GM19238 (cell line): ENCODE measurements around the gene ADCY7.
"Not testable (repeated sequence)": the region's sequence is repeated elsewhere in the genome, so short reads cannot be mapped to it uniquely, and the experiment has no call there.

Experiments
- DNase-seq: peaks from one replicate; pipeline ENCODE4 v3.0.0; 2011; ENCODE audit warnings: low spot score; ENCODE audit not compliant: insufficient read length

Gene ADCY7

DNA sequence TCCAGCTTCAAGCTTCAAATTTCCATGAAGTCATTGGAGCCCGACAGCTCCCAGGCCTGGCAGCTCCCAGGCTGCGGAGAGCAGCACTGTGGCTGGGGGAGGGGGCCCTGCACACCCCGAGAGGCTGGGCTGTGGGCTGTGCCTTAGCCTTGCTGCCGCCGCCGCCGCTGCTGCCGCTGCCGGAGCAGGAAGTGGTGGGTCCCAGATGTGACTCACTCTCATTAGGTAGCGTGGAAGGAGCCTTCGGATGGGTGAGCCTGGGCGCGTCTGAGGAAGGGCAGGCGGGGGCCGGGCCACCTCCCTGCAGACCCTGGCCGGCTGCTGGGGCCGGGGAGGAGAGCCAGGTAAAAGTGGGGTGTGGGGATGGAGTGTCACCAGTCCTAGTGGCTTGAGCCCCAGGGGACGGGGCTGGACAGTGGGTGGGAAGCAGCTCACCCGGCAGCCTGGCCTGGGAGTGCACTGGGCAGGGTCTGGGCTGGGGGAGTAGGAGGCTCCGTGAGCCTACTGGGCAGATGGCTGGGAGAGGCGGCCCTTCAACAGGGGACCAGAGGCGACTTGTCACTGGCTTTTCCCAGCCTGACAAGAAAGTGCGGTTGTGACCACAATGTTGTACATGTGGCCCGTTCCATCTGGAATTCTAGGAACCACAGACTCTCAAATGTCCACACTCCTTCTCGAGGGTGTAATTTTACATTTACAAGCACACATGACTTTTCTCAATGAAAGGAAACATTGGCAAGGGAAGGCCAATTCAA is at the start of gene ADCY7:
ADCY7 (plus strand) TSS at position 215 of the 755 bp plus-strand sequence. CDS start 21,629 bp downstream, outside the sequence.
- DNase-seq = peak; percentile 66

DNA sequence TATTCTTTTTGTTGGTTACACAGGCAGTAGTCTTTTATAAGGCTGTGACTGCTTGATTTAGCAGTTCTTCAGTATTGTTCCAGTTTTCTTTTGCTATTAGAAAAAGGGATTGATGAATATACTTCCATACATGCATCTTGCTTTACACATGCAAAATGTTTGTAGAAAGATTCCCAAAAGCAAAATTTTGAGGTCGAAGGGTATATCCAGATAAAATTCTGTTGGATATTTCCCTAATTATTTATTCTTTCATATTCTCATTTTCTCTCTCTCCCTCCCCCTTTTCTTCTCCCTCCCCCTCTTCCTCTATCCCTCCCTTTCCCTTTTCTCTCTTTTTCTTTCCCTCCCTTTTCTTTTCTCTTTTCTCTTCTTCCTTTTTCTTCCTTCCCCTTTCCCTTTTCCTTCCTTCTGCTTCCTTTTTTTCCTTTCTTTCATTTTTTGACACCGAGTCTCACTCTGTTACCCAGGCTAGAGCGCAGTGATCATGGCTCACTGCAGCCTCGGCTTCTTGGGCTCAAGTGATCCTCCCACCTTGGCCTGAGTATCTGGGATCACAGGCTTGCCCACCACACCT is 46.9 kb upstream of the ADCY7 start:
- no peak for DNase-seq

DNA sequence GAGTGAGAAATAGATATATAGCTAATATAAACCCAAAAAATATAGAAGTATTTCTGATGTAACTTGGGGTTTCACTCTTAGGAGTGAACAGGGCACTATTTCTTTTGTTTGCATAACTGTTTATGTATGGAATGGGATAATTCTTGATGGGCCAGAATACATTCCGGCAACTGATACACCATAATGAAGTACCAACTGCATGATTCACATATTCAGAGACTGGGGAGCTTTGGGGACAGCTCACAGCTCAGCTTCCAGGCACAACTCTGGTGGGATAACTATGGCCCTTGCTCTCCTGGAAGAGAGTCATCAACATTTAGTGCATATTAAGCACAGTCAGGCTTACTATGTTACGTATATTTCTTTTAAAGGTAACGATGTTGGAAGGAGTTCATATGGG is 42.1 kb upstream of the ADCY7 start:
- DNase-seq = no peak

DNA sequence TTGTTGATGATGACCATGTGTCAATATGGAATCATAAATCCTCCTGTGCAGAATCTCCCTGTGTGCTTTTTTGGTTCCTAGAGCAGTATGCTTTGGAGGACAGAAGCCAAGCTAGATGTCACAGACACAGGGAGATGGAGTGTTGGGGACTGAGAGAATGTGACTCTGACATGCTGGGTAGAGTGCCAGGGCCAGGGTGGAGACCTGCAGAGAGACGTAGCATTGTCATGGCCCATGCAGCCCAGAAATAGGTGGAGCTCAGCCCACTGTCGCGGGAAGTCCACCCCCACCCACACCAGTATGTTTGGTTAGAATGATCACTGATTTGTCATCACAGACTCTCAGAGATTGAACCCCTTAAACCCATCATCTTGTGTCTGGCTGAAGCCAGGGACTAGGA is 39.2 kb upstream of the ADCY7 start:
- no peak for DNase-seq

DNA sequence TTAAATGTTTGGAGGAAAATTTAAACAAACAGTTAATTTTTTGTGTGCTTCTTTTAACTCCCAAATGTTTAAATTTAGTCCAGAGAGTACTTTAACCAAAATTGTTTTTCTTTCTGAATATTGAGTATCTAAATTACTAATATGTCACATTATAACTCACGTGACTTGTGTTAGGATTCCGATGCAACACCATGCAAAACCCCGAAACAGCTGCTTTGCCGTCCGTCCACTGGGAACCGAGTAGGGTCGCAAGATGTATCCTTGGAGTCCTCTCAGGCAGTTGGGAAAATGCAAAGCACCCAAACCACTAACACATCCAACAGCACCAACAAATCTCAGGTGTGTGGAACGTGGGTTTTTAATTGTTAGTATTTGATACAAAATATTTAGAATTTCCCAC is 38.7 kb upstream of the ADCY7 start:
- no peak for DNase-seq

DNA sequence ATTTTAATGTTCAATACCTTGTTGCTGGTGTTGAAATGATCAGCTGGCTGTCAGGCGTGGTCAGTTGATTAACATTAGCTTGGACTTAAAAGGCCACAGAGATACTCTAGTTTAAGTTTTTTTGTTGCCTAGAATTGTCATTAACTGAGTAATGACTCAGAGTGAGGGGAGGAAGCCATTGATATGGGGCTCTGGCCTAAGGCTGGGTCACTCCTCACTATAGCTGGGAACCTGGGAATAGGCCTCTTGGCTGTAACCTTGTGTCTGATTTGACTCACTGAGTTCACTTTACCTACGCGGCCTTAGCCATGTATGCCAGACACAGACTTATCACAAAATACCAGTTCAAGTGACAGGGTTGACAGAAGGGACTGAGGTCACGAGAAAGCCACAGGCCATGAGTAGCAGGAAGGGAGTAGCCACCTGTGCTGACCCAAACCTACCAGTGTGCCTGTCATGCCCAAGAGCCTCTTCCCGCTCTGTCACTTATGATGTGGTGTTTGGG is 37.9 kb upstream of the ADCY7 start:
- DNase-seq = no peak

DNA sequence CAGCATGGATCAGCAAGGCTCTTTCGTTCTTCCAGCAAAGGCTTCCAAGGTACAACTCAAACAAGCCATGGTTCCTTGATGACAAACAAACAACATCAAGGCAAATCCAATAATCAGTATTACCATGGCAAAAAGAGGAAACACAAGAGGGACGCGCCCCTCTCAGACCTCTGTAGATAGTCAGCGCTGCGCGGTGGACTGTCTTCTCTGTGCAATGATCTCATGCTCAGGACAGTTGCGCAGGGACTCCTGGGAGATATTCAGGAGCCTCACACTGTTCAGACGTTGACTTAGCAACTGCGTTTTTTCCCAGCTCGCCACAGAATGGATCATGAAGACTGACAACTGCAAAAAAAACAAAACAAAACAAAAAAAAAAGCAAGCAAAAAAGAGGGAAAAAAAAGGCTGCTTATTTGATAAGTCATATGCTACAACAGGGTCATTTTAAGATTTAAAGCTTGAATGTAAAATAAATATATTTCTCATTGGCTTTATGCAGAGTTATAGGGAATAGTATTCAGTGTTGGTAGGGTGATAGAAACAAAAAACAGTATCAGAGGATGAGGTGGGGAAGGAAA is 37.1 kb upstream of the ADCY7 start:
- no peak for DNase-seq

DNA sequence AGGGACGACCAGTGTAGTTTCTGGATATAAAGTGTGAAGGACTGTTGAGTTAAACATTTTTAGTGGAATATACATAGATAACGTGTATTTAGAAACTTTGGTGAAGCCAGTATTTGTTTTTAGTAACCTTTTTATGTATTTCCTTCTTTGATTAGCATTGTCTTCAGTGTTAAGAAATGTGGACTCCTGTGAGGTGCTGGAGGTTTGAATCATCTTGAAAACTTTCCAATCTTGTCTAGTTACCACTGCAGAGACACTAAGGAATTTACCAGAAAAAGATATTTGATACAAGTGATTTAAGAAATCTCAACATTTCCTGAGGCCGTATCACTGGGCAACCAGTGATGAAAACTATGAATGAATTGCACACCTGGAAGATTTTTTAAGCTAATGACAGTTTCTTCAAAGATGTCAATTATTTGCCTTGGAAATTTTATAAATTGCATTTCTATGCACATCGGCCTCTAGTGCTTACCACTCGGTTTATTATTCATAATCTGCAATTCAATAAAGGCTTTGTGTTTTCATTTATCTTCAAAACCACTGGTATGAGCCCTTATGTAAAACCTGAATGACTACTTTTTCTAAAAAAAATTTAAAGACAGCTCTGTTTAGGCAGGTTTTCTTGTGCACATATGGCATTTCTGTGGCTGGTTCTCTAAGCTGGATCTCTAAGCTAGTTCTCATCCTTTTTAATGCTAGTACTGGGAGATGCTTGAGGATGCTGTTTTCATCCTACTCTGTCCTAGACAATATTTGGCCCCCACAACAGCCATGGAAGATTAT is 31.4 kb upstream of the ADCY7 start:
- DNase-seq = no peak

DNA sequence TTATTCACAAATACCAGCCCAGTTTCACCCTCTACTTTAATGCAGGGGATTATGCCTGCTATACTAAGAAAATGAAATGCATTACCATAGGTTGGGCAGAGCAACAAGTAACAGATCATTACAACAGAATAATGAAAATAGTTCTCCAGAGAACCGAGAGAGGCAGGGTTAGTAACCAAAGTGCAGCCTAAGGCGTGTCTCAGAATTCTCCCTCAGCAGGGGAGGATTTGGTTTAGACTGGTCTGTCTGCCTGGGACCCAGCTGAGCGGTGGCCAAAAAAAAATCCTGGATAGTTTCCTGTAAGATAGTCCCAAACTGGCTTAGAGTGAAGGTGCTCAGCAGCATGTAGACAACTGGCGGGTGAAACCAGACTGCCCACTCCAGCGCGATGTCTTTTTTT is 30.8 kb upstream of the ADCY7 start:
- no peak for DNase-seq

DNA sequence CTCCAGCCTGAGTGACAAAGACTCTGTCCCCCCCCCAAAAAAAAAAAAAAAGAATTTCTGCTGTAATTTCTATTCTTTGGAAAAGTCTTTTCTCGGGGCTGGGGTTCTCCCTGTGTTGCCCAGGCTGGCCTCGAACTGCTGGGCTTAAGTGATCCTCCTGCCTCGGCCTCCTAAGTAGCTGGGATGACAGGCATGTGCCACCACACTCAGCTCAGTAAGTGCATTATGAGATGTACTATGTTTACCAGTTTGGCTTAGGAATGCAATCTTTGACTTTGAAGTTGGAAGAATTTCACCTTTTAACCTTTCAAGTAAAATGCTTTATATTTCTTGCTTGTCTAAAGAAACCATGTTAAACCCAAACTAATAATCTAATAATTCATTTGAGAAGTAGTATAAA is 28.0 kb upstream of the ADCY7 start:
- no peak for DNase-seq

DNA sequence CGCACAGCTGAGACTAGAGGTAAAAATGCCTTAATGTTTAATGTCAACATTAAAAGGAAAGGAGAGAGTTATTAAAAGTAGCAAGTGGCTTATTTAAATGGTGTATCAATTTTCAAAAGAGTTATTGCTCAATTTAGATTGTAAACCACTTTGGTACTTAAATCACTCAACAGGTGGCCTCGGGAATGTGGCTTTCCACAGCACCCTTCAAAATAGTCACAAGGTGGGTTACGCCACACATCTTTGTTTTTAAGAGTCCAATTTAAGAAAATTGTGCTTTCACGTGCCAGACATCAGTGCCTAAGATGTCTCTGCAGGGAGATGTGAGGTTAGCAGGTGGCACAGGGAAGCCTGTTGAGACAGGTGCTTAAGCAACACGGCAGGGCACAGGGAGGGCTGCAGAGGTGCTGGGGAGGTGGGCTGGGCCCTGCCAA is 27.5 kb upstream of the ADCY7 start:
- no peak for DNase-seq

DNA sequence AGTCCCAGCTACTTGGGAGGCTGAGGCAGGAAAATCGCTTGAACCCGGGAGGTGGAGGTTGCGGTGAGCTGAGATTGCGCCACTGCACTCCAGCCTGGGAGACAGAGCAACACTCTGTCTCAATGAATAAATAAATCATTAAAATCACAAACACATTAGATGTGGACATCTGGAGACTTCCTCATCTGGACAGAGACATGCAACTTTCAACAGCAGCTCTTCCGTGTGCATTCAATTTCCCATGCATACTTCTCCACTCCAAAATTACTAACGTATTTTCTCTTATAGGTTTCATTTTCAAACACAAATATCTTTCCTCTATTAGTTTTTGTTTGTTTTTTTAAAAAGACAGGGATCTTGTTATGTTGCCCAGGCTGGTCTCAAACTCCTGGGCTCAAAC is 23.3 kb upstream of the ADCY7 start:
- DNase-seq = not testable (repeated sequence)

DNA sequence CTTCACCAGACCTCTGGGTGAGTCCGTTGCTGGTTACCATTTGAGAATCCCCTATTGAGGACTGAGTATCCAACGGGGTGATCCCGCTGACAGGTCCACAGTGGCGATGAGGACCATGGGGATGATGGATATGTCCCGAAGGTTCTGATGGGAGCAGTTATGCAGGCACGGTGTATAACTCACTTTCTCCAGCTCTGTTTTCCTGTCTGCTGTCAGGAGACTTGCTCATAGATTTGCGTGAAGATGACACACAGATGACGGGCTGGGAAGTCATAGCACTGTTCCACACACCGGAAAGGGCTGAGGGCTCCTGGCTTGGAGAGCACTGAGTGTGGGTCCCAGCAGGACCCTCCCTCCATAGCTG is 22.2 kb upstream of the ADCY7 start:
- no peak for DNase-seq

DNA sequence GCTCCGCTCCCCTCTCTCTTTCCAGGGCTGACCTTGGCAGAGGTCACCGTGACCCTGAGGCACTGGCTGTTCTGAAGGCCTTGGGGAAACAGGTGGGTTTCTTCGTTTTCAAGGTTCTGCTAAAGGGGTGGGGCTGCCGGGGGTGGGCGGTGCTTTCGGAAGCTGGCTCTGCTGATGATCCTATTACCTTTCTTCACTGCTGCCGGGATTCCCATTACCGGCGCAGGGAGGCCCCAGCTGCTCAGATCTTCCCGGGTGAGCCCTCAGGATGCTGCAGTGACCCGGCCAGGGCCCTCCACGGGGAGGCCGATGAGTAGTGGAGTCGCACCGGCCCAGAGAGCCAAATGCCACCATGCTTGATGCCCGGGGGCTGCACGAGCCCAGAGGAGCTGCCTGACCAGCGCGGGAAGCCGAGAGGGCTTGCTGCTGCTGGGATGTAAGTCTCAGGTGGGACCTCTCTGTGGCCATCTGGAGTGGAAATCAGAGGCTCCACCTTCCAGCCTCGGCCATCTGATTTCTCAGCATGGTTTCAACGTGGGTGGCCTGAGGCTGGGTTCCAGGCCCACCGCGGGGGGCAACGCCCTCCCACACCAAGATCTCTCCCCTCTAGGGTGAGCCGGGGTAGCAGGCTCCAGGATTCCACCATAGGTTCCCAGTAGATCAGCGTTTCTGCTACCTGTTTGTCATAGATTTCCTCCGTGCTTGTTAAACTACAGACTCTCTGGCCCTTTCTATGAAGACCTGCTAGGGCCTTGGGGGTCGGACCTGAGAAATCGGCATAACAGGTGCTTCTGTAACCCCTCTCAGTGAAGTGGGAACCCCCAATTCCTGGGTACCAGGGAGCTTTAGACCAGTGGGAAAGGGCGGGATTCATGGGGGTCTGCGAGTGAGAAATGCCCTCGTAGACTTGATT is 21.6 kb upstream of the ADCY7 start:
- no peak for DNase-seq

DNA sequence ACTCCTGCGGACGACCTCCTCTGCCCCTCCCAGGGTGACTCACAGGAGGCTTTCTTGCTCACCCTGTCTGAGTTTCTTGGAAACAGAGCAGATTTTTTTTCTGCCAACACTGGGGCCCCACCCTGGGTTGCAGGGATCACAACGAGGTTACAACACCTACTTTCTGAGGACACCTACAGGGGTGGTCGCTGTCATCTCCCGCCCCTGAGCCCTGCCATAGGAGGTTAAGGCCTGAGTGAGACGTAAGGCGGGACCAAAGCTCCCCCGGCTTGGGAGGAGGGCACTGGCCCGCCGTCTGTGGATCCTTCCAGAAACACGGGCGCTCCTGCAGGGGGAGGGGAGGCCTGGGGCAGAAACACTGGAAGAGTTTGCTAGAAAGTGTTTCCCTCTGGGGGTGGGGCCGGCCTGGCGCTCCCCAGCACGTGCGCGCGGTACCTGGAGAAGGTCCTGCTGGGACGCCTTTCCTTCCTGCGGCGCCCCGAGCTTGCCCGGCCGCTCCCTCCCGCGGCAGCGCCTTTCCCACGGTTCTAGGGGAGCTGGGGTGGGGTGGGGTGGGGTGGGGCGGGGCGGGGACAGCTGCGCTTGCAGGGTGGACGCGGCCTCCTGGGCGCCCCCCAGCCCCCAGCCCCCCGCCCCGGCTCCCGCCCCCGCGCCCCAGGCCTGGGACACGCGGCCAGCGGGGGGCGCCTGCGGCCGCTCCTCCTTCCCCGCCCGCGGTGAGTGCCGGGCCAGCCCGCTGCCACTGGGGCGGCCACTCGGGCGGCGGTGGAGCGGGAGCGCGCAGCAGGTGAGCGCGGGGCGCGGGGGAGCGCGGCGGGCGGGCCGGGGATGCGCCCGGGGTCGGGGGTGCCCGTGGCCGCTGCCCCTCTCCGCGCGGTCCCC is 20.7 kb upstream of the ADCY7 start:
- DNase-seq = peak; percentile 86

DNA sequence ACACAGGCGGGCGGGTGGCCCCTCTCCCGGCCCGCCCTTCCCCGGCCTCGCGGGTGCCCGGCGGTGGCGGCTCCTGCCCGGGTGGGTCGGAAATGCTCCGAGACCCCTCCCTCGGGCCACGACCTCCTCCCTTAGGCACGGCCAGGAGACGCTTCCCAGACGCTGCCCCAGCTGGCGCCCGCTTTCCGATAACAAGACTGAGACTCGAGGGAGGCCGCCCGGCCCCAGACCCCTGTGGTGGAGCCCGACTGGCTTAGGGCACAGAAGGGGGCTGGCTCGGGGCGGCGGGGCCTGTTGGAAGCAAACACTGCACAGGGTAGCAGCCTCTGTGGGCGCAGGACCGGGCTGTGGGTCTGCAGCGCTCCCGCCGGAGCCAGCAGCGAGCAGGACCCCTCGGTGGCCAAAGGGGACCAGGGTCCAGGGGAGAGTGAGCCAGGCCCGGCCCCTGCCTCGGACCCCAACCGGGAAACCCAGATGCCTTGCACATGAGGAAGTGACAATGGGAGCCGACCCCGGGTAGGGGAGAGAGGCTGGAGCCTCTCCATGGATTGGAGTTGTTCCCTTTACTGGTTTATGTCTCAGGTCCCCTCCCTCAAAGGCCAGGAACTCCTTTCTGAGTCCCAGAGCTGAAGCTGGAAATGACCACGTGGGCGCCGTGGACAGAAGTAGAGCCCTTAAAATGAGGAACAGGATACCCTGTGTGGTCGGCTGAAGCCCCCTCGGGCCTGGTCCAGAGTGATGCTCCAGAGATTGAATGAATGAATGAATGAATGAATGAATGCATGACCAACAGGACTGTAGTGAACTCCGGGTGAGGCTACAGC is 19.8 kb upstream of the ADCY7 start:
- DNase-seq = no peak

DNA sequence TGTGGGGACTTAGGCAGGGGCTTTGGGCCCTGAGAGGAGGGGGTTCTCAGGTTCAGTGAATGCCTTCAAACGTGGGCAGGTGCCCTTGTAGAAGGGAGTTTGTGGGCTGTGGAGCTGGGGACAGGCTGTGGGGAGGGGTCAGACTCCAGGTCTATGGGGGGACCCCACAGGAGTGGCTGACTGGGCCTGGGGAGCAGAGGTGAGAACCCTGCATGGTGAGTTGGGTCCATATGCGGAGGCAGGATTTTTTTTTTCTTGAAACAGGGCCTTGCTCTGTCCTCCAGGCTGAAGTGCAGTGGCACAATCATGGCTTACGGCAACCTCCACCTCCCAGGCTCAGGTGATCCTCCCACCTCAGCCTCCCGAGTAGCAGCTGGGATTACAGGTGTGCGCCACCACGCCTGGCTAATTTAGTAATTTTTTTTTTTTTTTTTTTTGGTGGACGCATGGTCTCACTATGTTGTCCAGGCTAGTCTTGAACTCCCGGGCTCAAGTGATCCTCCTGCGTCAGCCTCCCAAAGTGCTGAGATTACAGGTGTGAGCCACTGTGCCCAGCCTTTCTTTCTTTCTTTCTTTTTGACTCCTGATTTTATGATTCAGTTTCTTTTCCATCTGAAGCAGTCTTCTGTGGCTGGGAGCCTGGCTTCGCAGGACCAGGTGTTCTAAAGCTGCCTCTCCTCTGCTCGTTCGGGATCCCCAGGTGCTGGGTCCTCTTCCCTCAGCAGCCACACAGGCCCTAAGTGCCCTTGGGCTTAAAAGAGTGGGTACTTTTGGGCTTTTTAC is 19.0 kb upstream of the ADCY7 start:
- no peak for DNase-seq

DNA sequence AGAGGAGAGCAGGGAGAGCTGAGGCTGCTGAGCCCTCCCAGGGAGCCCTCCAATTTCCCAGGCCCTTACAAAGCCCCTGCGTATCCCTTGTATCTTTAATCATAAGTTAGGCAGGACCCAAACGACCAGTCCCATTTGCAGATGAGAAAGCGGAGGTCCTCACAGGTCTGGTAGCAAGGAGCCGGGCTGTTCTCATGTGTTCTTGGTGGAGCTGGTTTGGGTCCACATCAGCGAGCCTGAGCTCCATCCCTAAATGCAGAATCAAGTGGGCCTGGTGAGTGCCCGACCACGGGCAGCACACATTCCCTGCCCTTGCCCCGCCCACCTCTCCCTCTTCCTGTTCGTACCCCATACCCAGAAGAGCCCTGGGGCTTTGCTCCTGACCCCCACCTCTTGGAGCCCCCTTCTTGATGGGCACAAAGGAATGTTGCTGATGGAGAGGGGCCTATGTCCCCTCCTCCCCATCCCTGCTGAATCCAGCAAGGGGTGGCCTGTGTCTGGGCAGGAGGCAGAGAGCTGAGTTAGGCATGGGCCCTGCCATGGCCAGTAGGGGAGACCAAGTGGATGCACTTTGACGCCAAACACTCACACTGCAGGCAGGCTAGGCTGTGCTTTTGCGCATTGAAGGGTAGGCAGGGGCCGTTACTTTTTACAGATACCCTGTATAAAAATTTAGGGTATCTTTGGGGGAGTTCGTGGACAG is 18.3 kb upstream of the ADCY7 start:
- no peak for DNase-seq
